ENCODE measurements around the gene SAG. TPM values are rescaled to one million over a fixed set of nuclear protein-coding genes. Genes with fewer than 3 reads are reported as not detected.

Gene SAG
- total RNA-seq, 1 donor from 2014 or later = not detected

- no peak for DNase-seq
- Mint-ChIP-seq H3K36me3 (ENCODE audit: unreplicated experiment) (no peaks in the 10 kb centered on the region), H3K4me3 (ENCODE audit: unreplicated experiment) (no peak overlapping the region), H3K27me3 (ENCODE audit: unreplicated experiment) (no peaks in the 10 kb centered on the region), H3K27ac (ENCODE audit: unreplicated experiment) (no peak overlapping the region), H3K4me1 (ENCODE audit: low read depth, unreplicated experiment) (peaks cover 19% of the 10 kb centered on the region), H3K9me3 (ENCODE audit: unreplicated experiment) (peaks cover 3% of the 10 kb centered on the region)
- TF ChIP-seq CTCF (IDR thresholded peaks at IDR 0.05; ENCODE audit: partially characterized antibody, unreplicated experiment) = no peak
Observed at GRCh38 chr2:233387667-233388528, 80.3 kb downstream of the SAG start.

- no peak overlapping the region for H3K27ac Mint-ChIP-seq (ENCODE audit: unreplicated experiment)
- H3K4me3 Mint-ChIP-seq (ENCODE audit: unreplicated experiment) = no peak overlapping the region
- TF ChIP-seq CTCF (IDR thresholded peaks at IDR 0.05; ENCODE audit: partially characterized antibody, unreplicated experiment) = no peak
- peaks cover 6% of the 10 kb centered on the region for H3K9me3 Mint-ChIP-seq (ENCODE audit: unreplicated experiment)
- no peaks in the 10 kb centered on the region for H3K27me3 Mint-ChIP-seq (ENCODE audit: unreplicated experiment)
- DNase-seq = no peak
- H3K4me1 Mint-ChIP-seq (ENCODE audit: low read depth, unreplicated experiment) = peaks cover 13% of the 10 kb centered on the region
- no peaks in the 10 kb centered on the region for H3K36me3 Mint-ChIP-seq (ENCODE audit: unreplicated experiment)
Observed at GRCh38 chr2:233389601-233390125, 82.0 kb downstream of the SAG start.

GRCh38 chr2:233395687-233396086, 88.1 kb downstream of the SAG start:
- Mint-ChIP-seq H3K36me3 (ENCODE audit: unreplicated experiment) (no peaks in the 10 kb centered on the region), H3K9me3 (ENCODE audit: unreplicated experiment) (peaks cover 6% of the 10 kb centered on the region), H3K4me1 (ENCODE audit: low read depth, unreplicated experiment) (peaks cover 6% of the 10 kb centered on the region), H3K27me3 (ENCODE audit: unreplicated experiment) (peaks cover 4% of the 10 kb centered on the region), H3K27ac (ENCODE audit: unreplicated experiment) (no peak overlapping the region), H3K4me3 (ENCODE audit: unreplicated experiment) (no peak overlapping the region)
- no peak for TF ChIP-seq CTCF (IDR thresholded peaks at IDR 0.05; ENCODE audit: partially characterized antibody, unreplicated experiment)
- no peak for DNase-seq

Other genes with a start within 250 kb of the SAG start
- gene INPP5D, start 247.5 kb upstream of the SAG start, total RNA-seq (ENCODE audit: unreplicated experiment) = 2.2 TPM
- 29.3 TPM for gene ATG16L1, start 56.1 kb upstream of the SAG start, total RNA-seq (ENCODE audit: unreplicated experiment)
- 67.6 TPM for gene DGKD, start 46.7 kb downstream of the SAG start, total RNA-seq (ENCODE audit: unreplicated experiment)

Measured in glutamatergic neuron (in vitro differentiated cells).